ENCODE data around the gene CD40.

DNA sequence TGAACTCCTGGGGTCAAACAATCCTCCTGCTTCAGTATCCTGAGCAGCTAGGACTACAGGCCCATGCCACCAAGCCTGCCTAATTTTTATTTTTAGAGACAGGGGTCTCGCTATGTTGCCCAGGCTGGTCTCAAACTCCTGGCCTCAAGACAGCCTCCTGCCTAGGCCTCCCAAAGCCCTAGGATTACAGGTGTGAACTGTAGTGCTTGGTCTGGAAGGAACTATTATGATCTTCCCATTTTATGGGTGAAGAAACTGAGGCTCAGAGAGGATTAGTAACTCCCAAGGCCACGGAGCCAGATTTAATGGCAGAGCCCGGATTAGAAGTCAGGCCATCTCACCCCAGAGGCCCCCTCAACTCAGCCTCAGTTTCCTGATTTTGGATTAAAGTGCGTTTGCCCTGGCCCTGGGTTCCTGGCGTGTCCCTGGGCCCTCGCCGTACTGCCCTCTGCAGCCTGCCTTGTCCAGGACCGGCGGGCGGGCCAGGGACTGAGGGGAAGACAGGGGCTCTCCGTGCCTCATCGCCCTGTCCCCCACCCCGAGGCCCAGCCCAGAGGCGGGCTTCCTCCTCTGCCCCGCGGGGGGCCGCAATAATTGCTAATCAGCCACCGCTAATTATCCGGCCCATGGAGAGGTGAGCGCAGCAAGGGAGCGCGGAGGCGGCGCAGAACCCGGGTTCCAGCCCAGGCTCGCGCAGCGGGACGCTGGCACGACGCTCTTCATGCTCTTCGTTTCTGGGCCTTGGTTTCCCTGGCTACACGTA lies 34.9 kb downstream of the CD40 start:
- TF ChIP-seq EZH2 (IDR thresholded peaks at IDR 0.05; ENCODE audit: insufficient read depth, poor library complexity, severe bottlenecking) (no peak), EZH2phosphoT487 (IDR thresholded peaks at IDR 0.05; ENCODE audit: insufficient read depth, low read depth) (no peak)

Data from GM23248 (cell line).